Gastroesophageal sphincter (tissue), 4 donors: ENCODE results near the gene KCNK15. TPM values are rescaled to one million over a fixed set of nuclear protein-coding genes. Genes with fewer than 3 reads are reported as not detected.

Source experiments
- ATAC-seq: fragments of 150-250 bp; one replicate; pipeline ENCODE4 v1.9.1; 2016; ENCODE audit warnings: mild to moderate bottlenecking, moderate library complexity
- H3K27ac ChIP-seq, 4 donors: fragments of 200-600 bp; sonication (generic) in 3 of 4; 1 replicate in 3 of 4; 2 replicates in 1 of 4; pipeline ENCODE4 v1.5.1; 2016 to 2019
- H3K27me3 ChIP-seq: fragments of 200-600 bp; sonication (generic); one replicate; pipeline ENCODE4 v1.5.1; 2019
- H3K36me3 ChIP-seq, 2 donors: fragments of 200-600 bp; sonication (generic); one replicate each; pipeline ENCODE4 v1.5.1; 2019; ENCODE audit warnings: control low read depth in 1 of 2
- H3K4me1 ChIP-seq, 3 donors: fragments of 200-600 bp; sonication (generic); 1 replicate in 2 of 3; 2 replicates in 1 of 3; pipeline ENCODE4 v1.5.1; 2016 to 2019; ENCODE audit warnings: control low read depth in 2 of 3
- H3K4me3 ChIP-seq, 2 donors: fragments of 200-600 bp; sonication (generic); one replicate each; pipeline ENCODE4 v1.5.1; 2019; ENCODE audit warnings: mild to moderate bottlenecking in 1 of 2, moderate library complexity in 1 of 2
- H3K9me3 ChIP-seq, 3 donors: fragments of 200-600 bp; sonication (generic); one replicate each; pipeline ENCODE4 v1.5.1; 2017 to 2019; ENCODE audit warnings: control low read depth in 2 of 3
- EP300 ChIP-seq: sonication (generic); formaldehyde crosslinking; IDR thresholded peaks from one replicate; pipeline ENCODE4 v1.6.1; 2017; ENCODE audit warnings: antibody characterized with exemption, mild to moderate bottlenecking
- POLR2A ChIP-seq, 2 donors: fragments of 450-650 bp; IDR thresholded peaks; one replicate each; pipeline ENCODE4 v1.6.1; 2017; ENCODE audit warnings: antibody characterized with exemption in 2 of 2, mild to moderate bottlenecking in 2 of 2, moderate library complexity in 1 of 2
- POLR2AphosphoS5 ChIP-seq: sonication (generic); formaldehyde crosslinking; IDR thresholded peaks from one replicate; pipeline ENCODE4 v1.6.1; 2017; ENCODE audit warnings: antibody characterized with exemption
- WGBS, 2 donors: methylation state at CpG; one replicate each; pipeline ENCODE4 v1.1.5; 2018; ENCODE audit warnings: low coverage in 1 of 2; 5-methylcytosine and 5-hydroxymethylcytosine counted together
- total RNA-seq, 4 donors: library from RNA; depleted of rRNA; stranded (reverse); fragments of >200 nt; gene quantifications; one replicate each; pipeline ENCODE4 v1.1.0, GENCODE V29; 2016
- TF ChIP-seq, protein P1 (sequence below), 4 experiments: fragments of 200-600 bp in 2 of 4; fragments of 450-650 bp in 2 of 4; sonication (generic) in 1 of 4; IDR thresholded peaks; one replicate each; pipeline ENCODE4 v1.5.1; 2017 to 2019; ENCODE audit warnings: antibody characterized with exemption in 4 of 4, mild to moderate bottlenecking in 2 of 4, moderate library complexity in 2 of 4

Gene KCNK15
- total RNA-seq, 4 donors from 2014 or later: 1.3 to 4.7 (median 2.8) TPM

DNA sequence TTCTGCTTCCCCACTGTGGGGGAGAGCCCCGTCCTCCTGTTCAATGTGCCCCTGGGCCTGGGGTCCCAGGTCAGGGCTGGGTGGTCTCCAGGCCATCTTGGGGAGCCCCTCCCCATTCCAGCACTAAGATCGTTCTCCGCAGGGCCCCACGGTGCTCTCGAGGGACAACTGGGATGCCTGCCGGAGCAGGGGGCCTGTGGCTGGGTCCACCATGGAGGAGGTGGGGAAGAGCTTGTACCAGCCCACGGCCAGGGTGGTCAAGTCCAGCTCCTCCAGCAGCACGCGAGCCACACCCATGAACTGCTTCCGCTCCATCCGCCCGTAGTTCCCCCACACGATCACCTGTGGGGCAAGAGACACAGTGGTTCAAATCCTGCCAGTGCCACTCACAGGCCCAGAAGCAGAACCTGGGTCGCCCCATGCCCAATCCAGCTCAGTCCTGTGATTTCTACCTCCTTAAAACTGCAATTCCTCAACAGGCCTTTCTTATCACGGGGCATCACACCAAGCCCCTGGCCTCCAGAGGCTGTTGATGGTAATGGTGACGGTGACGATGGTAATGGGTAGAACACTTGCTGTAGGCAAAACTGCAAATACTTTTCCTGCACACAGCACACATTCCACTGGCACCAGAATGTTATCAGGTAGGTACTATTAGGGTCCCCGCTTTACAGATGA lies 10.5 kb downstream of the KCNK15 start:
- WGBS, 2 donors: 78 to 89% methylated on average over 4 to 9 of the region's 18 CpGs
- no peaks in the 10 kb centered on the region for H3K36me3 ChIP-seq
- peaks cover 0 to under 1% (median 0%) of the 10 kb centered on the region in 3 donors for H3K4me1 ChIP-seq
- H3K4me3 ChIP-seq: no peak overlapping the region
- TF ChIP-seq POLR2AphosphoS5 (no peak), POLR2A (IDR thresholded peaks at IDR 0.05) (no peak)
- peaks cover 36% of the 10 kb centered on the region for H3K27me3 ChIP-seq
- H3K27ac ChIP-seq: no peak overlapping the region
- no peaks in the 10 kb centered on the region for H3K9me3 ChIP-seq
- no peak for ATAC-seq

DNA sequence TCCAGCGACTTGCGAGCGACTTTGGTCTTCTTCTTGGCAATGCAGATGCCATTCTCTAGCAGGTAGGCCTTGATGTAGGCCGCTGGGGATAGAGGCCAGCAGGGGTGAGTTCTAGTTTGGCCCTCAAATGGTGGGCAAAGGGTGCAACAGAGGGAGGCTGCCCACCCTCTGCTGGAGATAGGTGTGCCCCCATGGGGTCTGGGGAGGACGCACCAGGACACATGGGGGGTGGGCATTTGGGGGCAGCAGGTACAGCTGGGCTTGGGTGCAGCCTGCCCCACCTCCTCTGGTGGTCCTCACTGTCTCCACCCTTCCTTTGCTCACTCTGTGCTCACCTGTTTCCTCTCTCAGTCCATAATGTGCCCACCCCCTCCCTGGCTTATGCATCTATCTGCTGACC lies 11.3 kb downstream of the KCNK15 start:
- no peaks in the 10 kb centered on the region for H3K9me3 ChIP-seq
- H3K36me3 ChIP-seq: no peaks in the 10 kb centered on the region
- ATAC-seq: no peak
- H3K4me1 ChIP-seq: peaks cover 0 to 9% (median 0%) of the 10 kb centered on the region in 3 donors
- H3K4me3 ChIP-seq: no peak overlapping the region
- H3K27ac ChIP-seq: no peak overlapping the region
- WGBS, 2 donors: no CpG with 5 or more reads among the region's 5 CpGs
- H3K27me3 ChIP-seq: peaks cover 28% of the 10 kb centered on the region
- TF ChIP-seq, protein P1, sequence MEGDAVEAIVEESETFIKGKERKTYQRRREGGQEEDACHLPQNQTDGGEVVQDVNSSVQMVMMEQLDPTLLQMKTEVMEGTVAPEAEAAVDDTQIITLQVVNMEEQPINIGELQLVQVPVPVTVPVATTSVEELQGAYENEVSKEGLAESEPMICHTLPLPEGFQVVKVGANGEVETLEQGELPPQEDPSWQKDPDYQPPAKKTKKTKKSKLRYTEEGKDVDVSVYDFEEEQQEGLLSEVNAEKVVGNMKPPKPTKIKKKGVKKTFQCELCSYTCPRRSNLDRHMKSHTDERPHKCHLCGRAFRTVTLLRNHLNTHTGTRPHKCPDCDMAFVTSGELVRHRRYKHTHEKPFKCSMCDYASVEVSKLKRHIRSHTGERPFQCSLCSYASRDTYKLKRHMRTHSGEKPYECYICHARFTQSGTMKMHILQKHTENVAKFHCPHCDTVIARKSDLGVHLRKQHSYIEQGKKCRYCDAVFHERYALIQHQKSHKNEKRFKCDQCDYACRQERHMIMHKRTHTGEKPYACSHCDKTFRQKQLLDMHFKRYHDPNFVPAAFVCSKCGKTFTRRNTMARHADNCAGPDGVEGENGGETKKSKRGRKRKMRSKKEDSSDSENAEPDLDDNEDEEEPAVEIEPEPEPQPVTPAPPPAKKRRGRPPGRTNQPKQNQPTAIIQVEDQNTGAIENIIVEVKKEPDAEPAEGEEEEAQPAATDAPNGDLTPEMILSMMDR (IDR thresholded peaks at IDR 0.05): no peak
- TF ChIP-seq EP300 (no peak), POLR2A (IDR thresholded peaks at IDR 0.05) (no peak), POLR2AphosphoS5 (no peak)

DNA sequence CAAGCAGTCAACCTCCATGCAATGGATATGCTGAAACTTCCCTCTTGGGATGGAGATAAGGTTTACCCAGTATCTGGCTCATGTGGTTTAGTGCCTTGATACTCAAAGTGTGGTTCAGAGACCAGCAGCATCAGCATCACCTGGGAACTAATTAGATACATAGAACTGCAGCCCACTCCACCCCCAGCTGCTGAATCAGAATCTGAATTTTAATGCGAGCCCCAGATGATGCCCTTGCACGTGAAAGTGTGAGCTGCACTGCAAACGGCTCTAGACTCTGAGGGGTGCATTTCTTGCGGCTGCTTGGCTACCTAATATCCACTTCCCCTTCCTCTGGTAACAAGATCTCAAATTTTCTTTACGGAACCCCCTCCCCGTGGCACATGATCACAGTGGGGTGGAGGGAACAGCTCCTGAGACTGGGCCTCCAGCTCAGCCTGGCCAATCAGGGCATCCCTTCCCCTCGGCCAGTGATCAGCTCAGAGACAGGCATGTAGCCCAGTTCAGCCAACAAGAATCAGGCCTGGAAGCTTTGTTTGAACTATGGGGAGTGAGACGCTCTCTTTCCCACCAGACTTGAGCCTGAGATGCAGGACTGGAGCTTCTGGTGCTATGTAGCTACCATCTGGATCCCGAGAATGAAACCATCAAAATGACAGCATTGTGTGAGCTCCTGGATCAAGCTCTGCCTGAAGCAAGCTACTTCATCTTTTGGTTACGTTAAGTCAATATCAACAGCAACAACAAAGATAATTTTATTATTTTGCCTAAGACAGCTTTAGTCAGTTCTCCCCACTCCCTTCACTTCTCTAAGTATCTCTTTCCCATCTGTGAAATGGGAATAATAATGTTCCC lies 12.8 kb downstream of the KCNK15 start:
- ATAC-seq: no peak
- TF ChIP-seq POLR2A (IDR thresholded peaks at IDR 0.05) (no peak), EP300 (no peak), POLR2AphosphoS5 (no peak)
- TF ChIP-seq, protein P1 (IDR thresholded peaks at IDR 0.05): no peak
- Histone ChIP-seq H3K4me3 (no peak overlapping the region), H3K27ac (no peak overlapping the region), H3K27me3 (peaks cover 12% of the 10 kb centered on the region), H3K4me1 (peaks cover 0 to 23% (median 3%) of the 10 kb centered on the region in 3 donors), H3K36me3 (no peaks in the 10 kb centered on the region), H3K9me3 (no peaks in the 10 kb centered on the region)
- WGBS, 2 donors: 63% methylated on average over 2 of the region's 10 CpGs; no CpG with 5 or more reads in 1 of the 2 donors

DNA sequence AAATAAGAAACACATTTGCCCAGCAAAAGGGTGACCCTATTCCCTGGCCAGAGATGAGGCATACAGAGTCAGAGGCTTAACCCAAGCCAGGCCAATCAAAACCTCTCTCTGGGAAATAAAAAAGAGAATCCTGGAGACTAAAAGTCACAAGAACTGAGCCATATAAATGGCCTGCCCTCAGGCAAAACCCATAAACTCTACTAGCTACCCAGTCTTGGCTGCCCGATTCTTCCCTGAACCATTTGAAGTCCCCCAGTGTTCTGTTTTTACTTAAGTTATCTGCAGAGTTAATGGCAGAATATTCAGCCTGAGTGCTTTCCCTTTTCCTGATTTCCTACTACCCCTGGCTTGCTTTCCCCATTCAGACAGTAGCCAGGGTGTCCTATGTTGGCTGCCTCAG lies 13.9 kb downstream of the KCNK15 start:
- no peaks in the 10 kb centered on the region for H3K36me3 ChIP-seq
- no peak for ATAC-seq
- H3K9me3 ChIP-seq: no peaks in the 10 kb centered on the region
- H3K27ac ChIP-seq: no peak overlapping the region
- peaks cover 12% of the 10 kb centered on the region for H3K27me3 ChIP-seq
- H3K4me1 ChIP-seq: peaks cover 0 to 23% (median 3%) of the 10 kb centered on the region in 3 donors
- TF ChIP-seq, protein P1 (IDR thresholded peaks at IDR 0.05): no peak
- TF ChIP-seq POLR2AphosphoS5 (no peak), EP300 (no peak), POLR2A (IDR thresholded peaks at IDR 0.05) (no peak)
- H3K4me3 ChIP-seq: no peak overlapping the region
- WGBS, 2 donors: 100% methylated on average over 1 of the region's 1 CpG; no CpG with 5 or more reads in 1 of the 2 donors

DNA sequence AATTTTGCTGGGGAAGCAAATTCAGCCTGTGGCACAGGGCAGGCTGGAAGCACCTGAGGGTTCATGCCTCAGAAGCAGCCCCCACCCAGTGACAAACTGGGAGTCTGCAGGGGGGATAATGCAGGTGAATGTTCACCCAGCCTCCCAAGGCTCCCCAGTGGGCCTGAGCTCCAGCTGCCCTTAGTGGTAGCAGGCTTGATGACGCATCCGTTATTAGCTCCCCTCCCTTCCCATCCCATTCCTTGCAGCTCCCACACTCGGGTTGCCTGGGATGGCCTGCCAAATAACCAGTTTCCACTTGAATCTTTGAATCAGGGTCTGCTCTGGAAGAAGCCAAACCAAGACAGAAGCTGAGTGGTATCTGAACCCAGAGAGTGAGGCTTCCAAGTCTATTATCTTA lies 15.8 kb downstream of the KCNK15 start:
- H3K27me3 ChIP-seq: peaks cover 21% of the 10 kb centered on the region
- H3K27ac ChIP-seq: peak overlapping the region in 2 of 4 donors; percentile 54 to 61
- ATAC-seq: no peak
- peaks cover 0 to 23% (median 3%) of the 10 kb centered on the region in 3 donors for H3K4me1 ChIP-seq
- H3K4me3 ChIP-seq: no peak overlapping the region
- no peaks in the 10 kb centered on the region for H3K36me3 ChIP-seq
- WGBS, 2 donors: 30 to 46% methylated on average over 2 to 3 of the region's 3 CpGs
- TF ChIP-seq POLR2A (IDR thresholded peaks at IDR 0.05) (no peak), EP300 (no peak)
- TF ChIP-seq, protein P1 (IDR thresholded peaks at IDR 0.05): no peak
- no peaks in the 10 kb centered on the region for H3K9me3 ChIP-seq
